OCI-LY1 (cell line): ENCODE data around the gene CSTF1.
A peak's percentile ranks its signal among the peaks of the same experiment; 100 is the strongest.

Experiments
- H2AFZ ChIP-seq: fragments of 200-600 bp; sonication (generic), shearing (Covaris generic); 2 replicates; pipeline ENCODE4 v1.6.0; 2014; ENCODE audit warnings: antibody characterized with exemption, mild to moderate bottlenecking, low read length
- H3F3A ChIP-seq: fragments of 200-600 bp; sonication (generic), shearing (Covaris generic); 2 replicates; pipeline ENCODE4 v1.6.0; 2014; ENCODE audit warnings: mild to moderate bottlenecking, antibody characterized with exemption, low read length, moderate library complexity; ENCODE audit not compliant: insufficient read depth
- H3K27ac ChIP-seq: fragments of 200-600 bp; sonication (generic); 2 replicates; pipeline ENCODE4 v1.5.1; 2014; ENCODE audit warnings: low read length, mixed run types, mild to moderate bottlenecking, low read depth; ENCODE audit not compliant: poor library complexity, severe bottlenecking
- H3K27me3 ChIP-seq: fragments of 200-600 bp; sonication (generic); 2 replicates; pipeline ENCODE4 v1.6.0; 2014; ENCODE audit warnings: antibody characterized with exemption, mild to moderate bottlenecking, low read length, moderate library complexity; ENCODE audit not compliant: insufficient read depth
- H3K36me3 ChIP-seq: fragments of 200-600 bp; sonication (generic); 2 replicates; pipeline ENCODE4 v1.6.1; 2014; ENCODE audit warnings: mild to moderate bottlenecking, antibody characterized with exemption, low read length, moderate library complexity, mixed read lengths; ENCODE audit not compliant: insufficient read depth
- H3K4me1 ChIP-seq: fragments of 200-600 bp; sonication (generic); 2 replicates; pipeline ENCODE4 v1.5.1; 2014; ENCODE audit warnings: mild to moderate bottlenecking, low read length, moderate library complexity; ENCODE audit not compliant: insufficient read depth, severe bottlenecking
- H3K4me2 ChIP-seq: fragments of 200-600 bp; sonication (generic), shearing (Covaris generic); 2 replicates; pipeline ENCODE4 v1.6.1; 2014; ENCODE audit warnings: low read length
- H3K4me3 ChIP-seq: fragments of 200-600 bp; sonication (generic); 2 replicates; pipeline ENCODE4 v1.5.1; 2014; ENCODE audit warnings: low read length, low read depth, mild to moderate bottlenecking, mixed read lengths; ENCODE audit not compliant: poor library complexity, severe bottlenecking
- H3K79me2 ChIP-seq: fragments of 200-600 bp; shearing (Covaris generic); 2 replicates; pipeline ENCODE4 v1.6.1; 2016; ENCODE audit warnings: mixed run types, low read length, mixed read lengths; ENCODE audit not compliant: insufficient read depth
- H3K9ac ChIP-seq: fragments of 200-600 bp; sonication (generic), shearing (Covaris generic); 2 replicates; pipeline ENCODE4 v1.6.1; 2014; ENCODE audit warnings: mild to moderate bottlenecking, low read length, mixed read lengths
- H3K9me2 ChIP-seq: fragments of 200-600 bp; sonication (generic), shearing (Covaris generic); 2 replicates; pipeline ENCODE4 v1.6.1; 2014; ENCODE audit warnings: low read depth, mild to moderate bottlenecking, low read length, mixed read lengths
- H3K9me3 ChIP-seq: fragments of 200-600 bp; shearing (Covaris generic); 2 replicates; pipeline ENCODE4 v1.6.1; 2014; ENCODE audit warnings: low read length, mixed read lengths
- H4K20me1 ChIP-seq: fragments of 200-600 bp; sonication (generic), shearing (Covaris generic); 2 replicates; pipeline ENCODE4 v1.6.0; 2016; ENCODE audit warnings: mild to moderate bottlenecking, low read length; ENCODE audit not compliant: insufficient read depth
- EZH2 ChIP-seq: fragments of 200-600 bp; sonication (generic), shearing (Covaris generic); IDR thresholded peaks from 2 replicates; pipeline ENCODE4 v1.8.0; 2017; ENCODE audit warnings: borderline replicate concordance, mixed run types, mild to moderate bottlenecking, antibody characterized with exemption, low read length, moderate library complexity, mixed read lengths
- TF ChIP-seq, protein P1 (sequence below): fragments of 200-600 bp; sonication (generic), shearing (Covaris generic); IDR thresholded peaks from 2 replicates; pipeline ENCODE4 v1.5.1; 2017; ENCODE audit warnings: mild to moderate bottlenecking, antibody characterized with exemption, low read length, moderate library complexity, mixed read lengths

Gene CSTF1

DNA sequence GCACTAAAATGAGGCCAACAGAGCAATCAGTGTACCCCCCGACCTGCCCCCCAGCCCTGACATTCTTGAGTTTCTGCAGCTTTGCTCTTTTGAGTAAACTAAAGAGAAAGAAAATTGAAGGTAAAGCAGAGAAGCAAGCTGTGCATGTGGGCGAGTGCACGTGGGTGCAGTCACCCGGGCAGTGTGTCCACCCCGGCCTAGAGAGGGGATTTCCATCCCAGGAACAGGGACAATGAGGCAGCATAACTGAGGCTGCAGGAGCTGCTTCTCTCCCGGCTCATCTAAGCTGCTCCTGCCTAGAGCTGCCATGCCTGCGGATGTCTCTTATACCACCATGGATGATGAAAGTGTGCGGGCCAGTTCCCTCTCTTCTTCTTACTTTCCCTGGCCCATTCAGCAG is 36.4 kb downstream of the CSTF1 start:
- no peaks in the 10 kb centered on the region for H3F3A ChIP-seq
- no peaks in the 10 kb centered on the region for H3K9me2 ChIP-seq
- H2AFZ ChIP-seq: no peak overlapping the region; the same call in 1 of the 2 replicates
- no peaks in the 10 kb centered on the region for H3K9me3 ChIP-seq
- no peak for TF ChIP-seq EZH2
- TF ChIP-seq, protein P1, sequence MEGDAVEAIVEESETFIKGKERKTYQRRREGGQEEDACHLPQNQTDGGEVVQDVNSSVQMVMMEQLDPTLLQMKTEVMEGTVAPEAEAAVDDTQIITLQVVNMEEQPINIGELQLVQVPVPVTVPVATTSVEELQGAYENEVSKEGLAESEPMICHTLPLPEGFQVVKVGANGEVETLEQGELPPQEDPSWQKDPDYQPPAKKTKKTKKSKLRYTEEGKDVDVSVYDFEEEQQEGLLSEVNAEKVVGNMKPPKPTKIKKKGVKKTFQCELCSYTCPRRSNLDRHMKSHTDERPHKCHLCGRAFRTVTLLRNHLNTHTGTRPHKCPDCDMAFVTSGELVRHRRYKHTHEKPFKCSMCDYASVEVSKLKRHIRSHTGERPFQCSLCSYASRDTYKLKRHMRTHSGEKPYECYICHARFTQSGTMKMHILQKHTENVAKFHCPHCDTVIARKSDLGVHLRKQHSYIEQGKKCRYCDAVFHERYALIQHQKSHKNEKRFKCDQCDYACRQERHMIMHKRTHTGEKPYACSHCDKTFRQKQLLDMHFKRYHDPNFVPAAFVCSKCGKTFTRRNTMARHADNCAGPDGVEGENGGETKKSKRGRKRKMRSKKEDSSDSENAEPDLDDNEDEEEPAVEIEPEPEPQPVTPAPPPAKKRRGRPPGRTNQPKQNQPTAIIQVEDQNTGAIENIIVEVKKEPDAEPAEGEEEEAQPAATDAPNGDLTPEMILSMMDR: no peak
- H3K27ac ChIP-seq: no peak overlapping the region
- no peaks in the 10 kb centered on the region for H3K27me3 ChIP-seq
- no peaks in the 10 kb centered on the region for H3K36me3 ChIP-seq
- no peak overlapping the region for H3K4me3 ChIP-seq
- H3K79me2 ChIP-seq: no peaks in the 10 kb centered on the region
- H3K4me2 ChIP-seq: no peak overlapping the region; the same call in 1 of the 2 replicates
- no peak overlapping the region for H3K9ac ChIP-seq
- H3K4me1 ChIP-seq: peaks cover 11% of the 10 kb centered on the region
- no peaks in the 10 kb centered on the region for H4K20me1 ChIP-seq

DNA sequence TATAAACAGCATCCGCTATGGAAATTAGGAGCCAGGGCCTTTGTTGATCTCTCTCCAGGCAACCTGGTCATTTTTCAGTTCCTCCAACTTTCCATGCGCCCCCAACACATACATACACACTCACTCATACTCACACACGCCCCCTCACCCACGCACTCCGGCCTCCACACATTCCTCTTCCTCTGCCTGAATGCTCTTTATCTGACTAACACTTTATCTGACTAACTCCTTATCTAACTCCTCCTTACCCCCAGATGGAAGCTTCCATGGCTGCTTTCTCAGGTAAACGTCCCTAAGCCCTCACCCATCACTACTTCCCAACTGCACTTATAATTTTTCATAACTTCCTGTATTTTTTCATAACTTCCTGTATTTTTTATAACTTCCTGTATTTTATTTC is 37.1 kb downstream of the CSTF1 start:
- Histone ChIP-seq H3K79me2 (no peaks in the 10 kb centered on the region), H3K27ac (no peak overlapping the region), H3K4me1 (peaks cover 11% of the 10 kb centered on the region)

DNA sequence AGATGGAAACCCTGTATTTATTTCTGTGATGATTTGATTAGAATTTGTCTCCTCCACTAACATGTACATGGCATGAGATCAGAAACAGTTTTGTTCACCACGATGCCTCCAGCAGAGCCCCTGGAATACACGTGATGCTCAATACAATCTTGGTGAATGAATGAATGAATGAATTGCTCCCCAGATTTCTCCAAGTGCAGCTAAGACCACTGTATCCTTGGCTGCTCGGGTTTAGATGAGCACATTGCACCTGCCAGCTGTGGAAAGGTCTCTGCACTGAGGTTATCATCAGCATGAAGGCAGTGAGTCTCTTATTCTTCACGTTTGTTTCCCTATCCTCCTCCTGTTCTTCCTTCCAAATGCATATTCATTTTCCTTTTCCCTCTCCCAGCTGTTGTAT is 37.5 kb downstream of the CSTF1 start:
- H4K20me1 ChIP-seq: no peaks in the 10 kb centered on the region
- H3K9me2 ChIP-seq: no peaks in the 10 kb centered on the region
- peaks cover 11% of the 10 kb centered on the region for H3K4me1 ChIP-seq
- no peaks in the 10 kb centered on the region for H3K79me2 ChIP-seq
- no peak overlapping the region for H3K27ac ChIP-seq
- no peak overlapping the region for H3K9ac ChIP-seq
- H3K27me3 ChIP-seq: no peaks in the 10 kb centered on the region
- H3K4me2 ChIP-seq: peak overlapping the region; percentile 27; the same call in 1 of the 2 replicates
- no peak overlapping the region for H3K4me3 ChIP-seq
- H3K9me3 ChIP-seq: no peaks in the 10 kb centered on the region
- no peaks in the 10 kb centered on the region for H3F3A ChIP-seq
- TF ChIP-seq, protein P1: no peak
- no peak for TF ChIP-seq EZH2
- H3K36me3 ChIP-seq: no peaks in the 10 kb centered on the region
- H2AFZ ChIP-seq: peak overlapping the region; percentile 54

More for the DNA sequence above, 37.1 kb downstream of the CSTF1 start:
- Histone ChIP-seq H3K9ac (no peak overlapping the region), H3K4me3 (peak overlapping the region; percentile 20), H2AFZ (peak overlapping the region; percentile 54), H3F3A (no peaks in the 10 kb centered on the region), H3K9me3 (no peaks in the 10 kb centered on the region), H4K20me1 (no peaks in the 10 kb centered on the region), H3K27me3 (no peaks in the 10 kb centered on the region), H3K9me2 (no peaks in the 10 kb centered on the region), H3K4me2 (peak overlapping the region; percentile 27; the same call in 1 of the 2 replicates), H3K36me3 (no peaks in the 10 kb centered on the region)
- TF ChIP-seq, protein P1: no peak
- TF ChIP-seq EZH2: no peak
